SK-N-SH treated with all-trans-retinoic acid at 6 μM for 48 hours (cell line): ENCODE data around the gene BBC3.

Experiments
- TOX ChIP-seq: fragments of 250-450 bp; sonication (Bioruptor Pico); IDR thresholded peaks from 2 replicates; pipeline ENCODE4 v1.8.0; 2021; ENCODE audit warnings: mild to moderate bottlenecking, moderate library complexity, borderline replicate concordance
- ZNF565 ChIP-seq: fragments of 450-650 bp; formaldehyde crosslinking; conservative IDR thresholded peaks from 2 replicates; pipeline ENCODE4 v1.5.0; 2020; ENCODE audit warnings: low read depth, mild to moderate bottlenecking, moderate library complexity
- ZNF70 ChIP-seq: fragments of 450-650 bp; formaldehyde crosslinking; IDR thresholded peaks from 2 replicates; pipeline ENCODE4 v1.5.0; 2020; ENCODE audit warnings: mild to moderate bottlenecking, moderate library complexity

DNA sequence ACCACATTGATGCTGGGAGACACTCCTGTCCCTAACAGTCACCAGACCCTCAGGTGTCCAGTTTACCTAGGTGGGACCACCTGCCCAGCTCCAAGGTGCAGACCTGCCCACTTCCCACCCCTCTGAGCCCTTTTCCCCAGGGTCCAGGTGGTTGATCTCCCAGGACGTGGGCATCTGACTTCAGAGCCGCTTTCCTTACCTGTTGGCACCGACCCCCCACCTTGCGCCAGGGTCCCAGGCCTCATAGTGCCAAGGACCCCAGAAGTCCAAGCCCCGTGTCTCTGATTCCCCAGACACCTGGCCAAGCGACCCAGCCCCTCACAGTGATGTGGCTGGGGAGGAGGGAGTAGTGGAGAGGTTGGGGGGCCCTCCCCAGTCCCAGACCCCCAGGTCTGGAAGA, 9.6 kb upstream of the BBC3 start:
- no peak for TF ChIP-seq ZNF70 (CRISPR knock-in tag)
- TF ChIP-seq TOX (CRISPR knock-in tag) = no peak
- TF ChIP-seq ZNF565 (CRISPR knock-in tag) = no peak
